RCC 7860 (cell line): ENCODE data around the gene MATN4.

ENCODE experiments used
- DNase-seq: peaks from one replicate; pipeline ENCODE4 v3.0.0-alpha.2; 2015; ENCODE audit warnings: low spot score
- FAIRE-seq: peaks from 2 replicates; lab custom pipeline; 2012; peaks lifted over from hg19 to GRCh38; lab: Jason Lieb, UNC

Gene MATN4

GRCh38 chr20:45293041-45294002, 14.8 kb downstream of the MATN4 start:
- no peak for FAIRE-seq
- DNase-seq, result peak; percentile 29

GRCh38 chr20:45292343-45292742, 15.8 kb downstream of the MATN4 start:
- no peak for FAIRE-seq

GRCh38 chr20:45291526-45291925, 16.6 kb downstream of the MATN4 start:
- no peak for FAIRE-seq

More at GRCh38 chr20:45292343-45292742, 15.8 kb downstream of the MATN4 start:
- no peak for DNase-seq

GRCh38 chr20:45290677-45291355, 17.3 kb downstream of the MATN4 start:
- FAIRE-seq (no peak), DNase-seq (peak; percentile 60)

More at GRCh38 chr20:45291526-45291925, 16.6 kb downstream of the MATN4 start:
- no peak for DNase-seq

- no peak for DNase-seq
- FAIRE-seq, result no peak
Measured at GRCh38 chr20:45289942-45290676, 18.0 kb downstream of the MATN4 start.

- FAIRE-seq (no peak), DNase-seq (no peak)
Measured at GRCh38 chr20:45288860-45289259, 19.2 kb downstream of the MATN4 start.

- DNase-seq (no peak), FAIRE-seq (no peak)
Measured at GRCh38 chr20:45288376-45288775, 19.7 kb downstream of the MATN4 start.

GRCh38 chr20:45283551-45284057, 24.5 kb downstream of the MATN4 start:
- FAIRE-seq, result no peak
- no peak for DNase-seq

- DNase-seq, result no peak
- no peak for FAIRE-seq
Measured at GRCh38 chr20:45282700-45283550, 25.2 kb downstream of the MATN4 start.

- DNase-seq (no peak), FAIRE-seq (no peak)
Measured at GRCh38 chr20:45279992-45280391, 28.1 kb downstream of the MATN4 start.

- FAIRE-seq (no peak), DNase-seq (no peak)
Measured at GRCh38 chr20:45275338-45275737, 32.8 kb downstream of the MATN4 start.

- no peak for DNase-seq
- no peak for FAIRE-seq
Measured at GRCh38 chr20:45269754-45270270, 38.3 kb downstream of the MATN4 start.

GRCh38 chr20:45269056-45269455, 39.0 kb downstream of the MATN4 start:
- no peak for DNase-seq
- FAIRE-seq, result no peak

GRCh38 chr20:45268531-45268930, 39.6 kb downstream of the MATN4 start:
- no peak for DNase-seq
- FAIRE-seq, result no peak

GRCh38 chr20:45266977-45267376, 41.1 kb downstream of the MATN4 start:
- DNase-seq, result no peak
- no peak for FAIRE-seq

GRCh38 chr20:45263556-45264266, 44.4 kb downstream of the MATN4 start:
- DNase-seq (no peak), FAIRE-seq (no peak)

- FAIRE-seq (no peak), DNase-seq (no peak)
Measured at GRCh38 chr20:45258664-45259063, 49.4 kb downstream of the MATN4 start.

- FAIRE-seq (no peak), DNase-seq (no peak)
Measured at GRCh38 chr20:45258259-45258658, 49.8 kb downstream of the MATN4 start.

GRCh38 chr20:45257711-45258110, 50.4 kb downstream of the MATN4 start:
- DNase-seq, result no peak
- FAIRE-seq, result no peak
